Naive thymus-derived CD8-positive, alpha-beta T cell (primary cell): Measurements from ENCODE around the gene ZSCAN9. TPM values are rescaled to one million over a fixed set of nuclear protein-coding genes. Genes with fewer than 3 reads are reported as not detected.
A peak's percentile ranks its signal among the peaks of the same experiment; 100 is the strongest.

Experiments
- ATAC-seq, 2 donors: fragments of 150-1000 bp; cut with Tn5 transposase in 1 of 2; sonication (Bioruptor Pico), chemical (Tn5 transposase) in 1 of 2; 1 replicate in 1 of 2; 2 replicates in 1 of 2; pipeline ENCODE4 v1.10.0; 2021; ENCODE audit warnings: mild to moderate bottlenecking in 2 of 2, moderate library complexity in 2 of 2
- POLR2A ChIA-PET: fragments of 350-600 bp; sonication (Branson Sonifier 250); formaldehyde crosslinking; loops from one replicate; lab custom pipeline; 2021; ENCODE audit warnings: antibody characterized with exemption; lab: Charles Lee
- DNase-seq, 10 donors: peaks; one replicate each; pipeline versions ENCODE4 v3.0.0 to v3.0.0-alpha.2; 2020 to 2022
- H3K27ac Mint-ChIP-seq, 10 donors: one replicate each; pipeline ENCODE4 v1.8.0; 2020 to 2022; ENCODE audit warnings: mild to moderate bottlenecking in 10 of 10, mixed read lengths in 10 of 10, moderate library complexity in 4 of 10, inconsistent platforms in 1 of 10
- H3K27me3 Mint-ChIP-seq, 5 donors: one replicate each; pipeline ENCODE4 v1.8.0; 2021 to 2022; ENCODE audit warnings: mixed read lengths in 5 of 5
- H3K36me3 Mint-ChIP-seq, 3 donors: one replicate each; pipeline ENCODE4 v1.8.0; 2020 to 2022; ENCODE audit warnings: mixed read lengths in 3 of 3, mild to moderate bottlenecking in 2 of 3, inconsistent platforms in 1 of 3
- H3K4me1 Mint-ChIP-seq, 4 donors: one replicate each; pipeline ENCODE4 v1.8.0; 2021 to 2022; ENCODE audit warnings: mixed read lengths in 4 of 4
- H3K4me3 Mint-ChIP-seq, 10 donors: one replicate each; pipeline ENCODE4 v1.8.0; 2020 to 2022; ENCODE audit warnings: mild to moderate bottlenecking in 10 of 10, mixed read lengths in 10 of 10, moderate library complexity in 6 of 10, inconsistent platforms in 1 of 10
- H3K9me3 Mint-ChIP-seq, 9 donors: one replicate each; pipeline ENCODE4 v1.8.0; 2020 to 2022; ENCODE audit warnings: mixed read lengths in 9 of 9, mild to moderate bottlenecking in 3 of 9, inconsistent platforms in 1 of 9, moderate library complexity in 1 of 9
- polyA plus RNA-seq, 3 donors: library from polyadenylated mRNA; unstranded; fragments of 300-500 nt; fragmentation: Illumina TruSeq; gene quantifications; one replicate each; pipeline ENCODE4 v1.2.3, GENCODE V29; 2021
- total RNA-seq, 8 experiments: library from RNA in 2 of 8; stranded (reverse) in 2 of 8; gene quantifications; one replicate each; pipeline ENCODE4 v1.2.3 and lab custom pipeline; 2021 to 2026

The ZSCAN9 gene
- total and polyA plus RNA-seq, 5 experiments from 2014 or later = 0.86 to 4.8 (median 2.6) TPM

GRCh38 chr6:28226460-28226859 lies 1.4 kb downstream of the ZSCAN9 start:
- ATAC-seq (no peak), DNase-seq (no peak)
- peaks cover 0 to 7% (median 0%) of the 10 kb centered on the region in 9 donors for H3K9me3 Mint-ChIP-seq
- POLR2A ChIA-PET = interaction anchor here (0.7 to 1.0 kb wide), 2 partner anchors 58 to 86 kb away, joined by 3 read pairs; no protein-coding TSS in a partner anchor
- peaks cover 4 to 18% (median 15%) of the 10 kb centered on the region in 4 donors for H3K4me1 Mint-ChIP-seq
- peak overlapping the region in 1 of 10 donors; percentile 23 for H3K4me3 Mint-ChIP-seq
- peaks cover 27 to 39% (median 28%) of the 10 kb centered on the region in 5 donors for H3K27me3 Mint-ChIP-seq
- H3K27ac Mint-ChIP-seq = no peak overlapping the region
- peaks cover 4 to 13% (median 11%) of the 10 kb centered on the region in 3 donors for H3K36me3 Mint-ChIP-seq

DNA sequence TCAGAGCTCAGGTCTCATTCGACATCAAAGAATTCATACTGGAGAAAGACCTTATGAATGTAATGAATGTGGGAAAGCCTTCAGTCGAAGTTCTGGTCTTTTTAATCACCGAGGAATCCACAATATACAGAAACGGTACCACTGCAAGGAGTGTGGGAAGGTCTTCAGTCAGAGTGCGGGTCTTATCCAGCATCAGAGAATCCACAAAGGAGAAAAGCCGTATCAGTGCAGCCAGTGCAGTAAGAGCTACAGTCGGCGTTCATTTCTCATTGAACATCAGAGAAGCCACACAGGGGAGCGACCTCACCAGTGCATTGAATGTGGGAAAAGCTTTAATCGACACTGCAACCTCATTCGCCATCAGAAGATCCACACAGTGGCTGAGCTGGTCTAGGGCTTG lies 7.7 kb downstream of the ZSCAN9 start:
- Mint-ChIP-seq H3K36me3 (peaks cover 0 to 29% (median 4%) of the 10 kb centered on the region in 3 donors), H3K27me3 (peaks cover 3 to 13% (median 6%) of the 10 kb centered on the region in 5 donors), H3K4me1 (no peaks in the 10 kb centered on the region), H3K9me3 (peaks cover 0 to 2% (median 0%) of the 10 kb centered on the region in 9 donors), H3K4me3 (no peak overlapping the region), H3K27ac (no peak overlapping the region)
- DNase-seq (no peak), ATAC-seq (no peak)
- POLR2A ChIA-PET = no interaction called here

DNA sequence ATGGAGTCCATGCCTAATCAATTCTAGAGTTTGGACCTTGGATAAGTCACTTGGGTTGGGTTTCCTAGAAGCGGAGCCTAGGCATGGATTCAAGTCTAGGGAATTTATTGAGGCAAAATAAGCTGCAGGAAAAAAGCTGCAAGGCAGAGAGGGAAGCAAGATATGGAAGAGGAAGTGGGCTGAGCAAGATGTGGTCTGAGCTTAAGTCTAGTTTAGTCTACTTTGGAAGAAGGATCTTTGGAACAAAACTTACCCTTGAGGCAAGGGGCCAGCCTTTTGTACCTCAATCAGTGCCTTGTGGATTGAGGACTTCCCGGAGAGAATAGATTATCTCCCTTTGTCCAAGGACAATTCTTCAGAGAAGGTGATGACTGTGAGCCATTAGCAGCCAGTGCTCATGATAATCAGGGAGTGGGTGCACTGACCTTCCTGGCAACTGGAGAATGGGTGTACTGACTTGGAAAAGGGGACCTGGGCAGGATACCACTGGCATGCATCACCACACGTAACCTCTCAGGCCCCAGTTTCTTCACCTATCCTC lies 10.9 kb downstream of the ZSCAN9 start:
- peaks cover 2 to 13% (median 6%) of the 10 kb centered on the region in 5 donors for H3K27me3 Mint-ChIP-seq
- DNase-seq = no peak
- POLR2A ChIA-PET = no interaction called here
- no peak for ATAC-seq
- peak overlapping the region in 1 of 10 donors; percentile 74 for H3K27ac Mint-ChIP-seq
- H3K4me1 Mint-ChIP-seq = no peaks in the 10 kb centered on the region
- H3K9me3 Mint-ChIP-seq = peaks cover 0 to 2% (median 0%) of the 10 kb centered on the region in 9 donors
- no peak overlapping the region for H3K4me3 Mint-ChIP-seq
- peaks cover 0 to 25% (median 0%) of the 10 kb centered on the region in 3 donors for H3K36me3 Mint-ChIP-seq

DNA sequence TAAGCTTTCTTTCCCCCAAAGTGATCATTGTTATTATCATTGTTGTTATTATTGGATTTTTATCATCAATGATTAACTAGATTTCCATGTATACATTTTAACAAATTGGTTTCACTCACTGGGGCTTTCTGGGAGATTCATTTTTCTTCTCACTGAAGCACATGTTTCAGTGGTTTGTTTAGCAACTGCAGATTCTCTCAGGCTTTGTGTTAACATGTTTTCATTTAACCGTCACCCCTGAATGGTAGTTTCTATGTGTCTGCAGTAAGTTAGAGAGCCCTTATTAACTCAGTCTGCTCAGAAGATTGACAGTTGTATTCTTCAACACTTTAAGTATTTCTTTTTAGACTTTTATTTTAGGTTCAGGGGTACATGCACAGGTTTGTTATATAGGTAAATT lies 14.6 kb downstream of the ZSCAN9 start:
- no peak for ATAC-seq
- no peaks in the 10 kb centered on the region for H3K9me3 Mint-ChIP-seq
- no peaks in the 10 kb centered on the region for H3K4me1 Mint-ChIP-seq
- H3K4me3 Mint-ChIP-seq = no peak overlapping the region
- no peak overlapping the region for H3K27ac Mint-ChIP-seq
- peaks cover 0 to 13% (median 6%) of the 10 kb centered on the region in 5 donors for H3K27me3 Mint-ChIP-seq
- no peak for DNase-seq
- POLR2A ChIA-PET = no interaction called here
- H3K36me3 Mint-ChIP-seq = peaks cover 5 to 15% (median 13%) of the 10 kb centered on the region in 3 donors

DNA sequence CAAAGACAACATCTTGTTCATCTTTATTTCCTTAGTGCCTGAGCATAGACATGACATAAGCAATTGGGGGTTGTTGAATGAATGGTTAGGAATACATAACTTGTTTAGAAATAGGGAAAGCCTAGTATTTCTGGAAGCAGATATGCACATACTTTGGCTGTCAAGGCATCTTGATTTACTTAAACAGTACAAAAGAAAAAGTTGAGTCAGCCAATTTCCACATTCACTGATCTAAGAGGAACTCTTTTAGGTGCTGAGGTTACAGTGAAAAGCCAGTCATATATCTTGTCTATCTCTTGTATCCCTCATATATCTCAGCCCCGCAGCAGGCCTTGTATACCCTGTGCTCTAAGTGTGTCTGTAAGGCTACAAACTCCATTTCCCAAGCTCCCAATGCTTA lies 15.4 kb downstream of the ZSCAN9 start:
- H3K4me1 Mint-ChIP-seq = peaks cover 0 to 2% (median 0%) of the 10 kb centered on the region in 4 donors
- peaks cover 5 to 23% (median 15%) of the 10 kb centered on the region in 3 donors for H3K36me3 Mint-ChIP-seq
- no peak overlapping the region for H3K27ac Mint-ChIP-seq
- DNase-seq = no peak
- peaks cover 0 to 11% (median 0%) of the 10 kb centered on the region in 5 donors for H3K27me3 Mint-ChIP-seq
- H3K9me3 Mint-ChIP-seq = no peaks in the 10 kb centered on the region
- no peak overlapping the region for H3K4me3 Mint-ChIP-seq
- no peak for ATAC-seq
- POLR2A ChIA-PET = no interaction called here

DNA sequence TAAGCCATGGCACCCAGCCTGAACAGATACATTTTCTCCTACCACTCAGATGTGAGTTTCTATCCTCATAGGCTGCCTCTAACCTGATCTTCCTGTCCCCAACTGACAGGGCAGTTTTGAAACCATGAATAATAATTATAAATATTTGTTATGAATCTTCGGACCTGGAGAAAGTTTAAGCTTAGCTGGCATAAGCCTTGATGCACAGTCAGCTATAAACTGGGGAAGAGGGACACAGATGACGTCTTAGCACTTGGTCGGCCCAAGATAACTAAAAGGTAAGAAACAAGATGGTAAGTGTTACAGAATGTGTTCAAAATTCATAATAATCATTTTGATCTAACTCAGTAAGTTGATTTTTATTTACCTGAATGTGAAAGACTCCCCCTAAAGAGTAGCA lies 18.9 kb downstream of the ZSCAN9 start:
- POLR2A ChIA-PET = no interaction called here
- no peak overlapping the region for H3K4me3 Mint-ChIP-seq
- DNase-seq (no peak), ATAC-seq (no peak)
- no peaks in the 10 kb centered on the region for H3K27me3 Mint-ChIP-seq
- no peak overlapping the region for H3K27ac Mint-ChIP-seq
- peaks cover 6 to 16% (median 12%) of the 10 kb centered on the region in 4 donors for H3K4me1 Mint-ChIP-seq
- H3K9me3 Mint-ChIP-seq = no peaks in the 10 kb centered on the region
- H3K36me3 Mint-ChIP-seq = peaks cover 5 to 58% (median 29%) of the 10 kb centered on the region in 3 donors

GRCh38 chr6:28245206-28245941 lies 20.3 kb downstream of the ZSCAN9 start:
- POLR2A ChIA-PET = no interaction called here
- H3K9me3 Mint-ChIP-seq = no peaks in the 10 kb centered on the region
- no peaks in the 10 kb centered on the region for H3K27me3 Mint-ChIP-seq
- H3K27ac Mint-ChIP-seq = no peak overlapping the region
- no peak for ATAC-seq
- DNase-seq = no peak
- H3K4me3 Mint-ChIP-seq = no peak overlapping the region
- H3K4me1 Mint-ChIP-seq = peaks cover 16 to 26% (median 21%) of the 10 kb centered on the region in 4 donors
- peaks cover 5 to 66% (median 31%) of the 10 kb centered on the region in 3 donors for H3K36me3 Mint-ChIP-seq

DNA sequence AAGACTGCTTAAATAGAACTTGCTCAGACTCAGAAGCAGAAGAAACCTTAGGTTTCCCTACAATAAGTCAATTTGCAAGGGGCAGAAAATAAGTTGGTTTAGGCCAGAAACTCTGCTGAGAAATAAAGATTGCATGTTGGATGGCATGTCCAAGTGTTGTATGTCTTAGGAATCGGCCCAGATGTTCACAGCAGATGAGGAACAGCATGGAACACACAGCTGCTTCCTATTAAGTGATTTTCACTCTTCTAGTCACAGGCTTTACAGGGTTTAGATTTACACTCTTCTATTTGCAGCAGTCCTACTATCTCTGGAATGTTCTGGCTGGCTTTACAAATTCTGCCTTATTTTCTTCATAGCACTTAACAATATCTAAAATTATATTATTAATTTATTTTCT lies 23.8 kb downstream of the ZSCAN9 start:
- H3K27me3 Mint-ChIP-seq = no peaks in the 10 kb centered on the region
- peaks cover 29 to 52% (median 47%) of the 10 kb centered on the region in 4 donors for H3K4me1 Mint-ChIP-seq
- DNase-seq (no peak), ATAC-seq (no peak)
- POLR2A ChIA-PET = no interaction called here
- H3K27ac Mint-ChIP-seq = no peak overlapping the region
- H3K9me3 Mint-ChIP-seq = peaks cover 0 to 10% (median 0%) of the 10 kb centered on the region in 9 donors
- H3K36me3 Mint-ChIP-seq = peaks cover 5 to 58% (median 29%) of the 10 kb centered on the region in 3 donors
- H3K4me3 Mint-ChIP-seq = no peak overlapping the region

GRCh38 chr6:28250747-28251146 lies 25.7 kb downstream of the ZSCAN9 start:
- Mint-ChIP-seq H3K4me3 (peak overlapping the region; percentile 55 to 98 (median 83)), H3K27me3 (no peaks in the 10 kb centered on the region), H3K4me1 (peaks cover 26 to 52% (median 47%) of the 10 kb centered on the region in 4 donors), H3K27ac (peak overlapping the region in 7 of 10 donors; percentile 3 to 84 (median 62)), H3K9me3 (peaks cover 0 to 10% (median 0%) of the 10 kb centered on the region in 9 donors), H3K36me3 (peaks cover 0 to 40% (median 13%) of the 10 kb centered on the region in 3 donors)
- POLR2A ChIA-PET = interaction anchor here (1.2 kb wide), 1 partner anchor 103 kb away, joined by 3 read pairs; no protein-coding TSS in a partner anchor
- ATAC-seq (no peak), DNase-seq (no peak)

DNA sequence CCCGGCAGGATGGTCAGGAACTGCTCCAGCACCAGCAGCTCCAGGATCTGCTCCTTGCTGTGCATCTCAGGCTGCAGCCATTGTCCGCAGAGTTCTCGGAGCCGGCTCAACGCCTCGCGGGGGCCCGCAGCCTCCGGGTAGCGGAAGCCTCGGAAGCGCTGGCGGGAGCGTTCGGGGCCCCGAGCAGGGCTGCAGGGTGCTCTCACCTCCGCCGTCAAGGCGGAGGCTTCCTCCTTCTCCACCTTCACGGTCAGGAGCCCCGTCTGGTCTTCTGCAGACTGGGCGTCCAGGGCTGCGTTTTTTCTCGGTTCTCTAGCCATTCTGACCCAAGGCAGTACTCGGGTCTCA lies 26.6 kb downstream of the ZSCAN9 start:
- Mint-ChIP-seq H3K9me3 (peaks cover 0 to 10% (median 0%) of the 10 kb centered on the region in 9 donors), H3K4me3 (peak overlapping the region; percentile 88 to 100 (median 98)), H3K36me3 (peaks cover 0 to 31% (median 10%) of the 10 kb centered on the region in 3 donors), H3K4me1 (peaks cover 20 to 52% (median 47%) of the 10 kb centered on the region in 4 donors), H3K27me3 (peaks cover 0 to 2% (median 0%) of the 10 kb centered on the region in 5 donors), H3K27ac (peak overlapping the region; percentile 91 to 98 (median 95))
- ATAC-seq (peak; percentile 75 to 76), DNase-seq (peak in 5 of 10 donors; percentile 4 to 65 (median 23))
- POLR2A ChIA-PET = interaction anchor here (1.0 to 3.8 kb wide), 8 partner anchors 14 to 147 kb away, joined by 3 to 75 read pairs (median 5); partner anchors contain the start of genes ZKSCAN3, ZKSCAN8 and ZSCAN26

GRCh38 chr6:28252009-28252975 lies 27.2 kb downstream of the ZSCAN9 start, which contains the start of gene ZKSCAN4:
Gene ZKSCAN4, minus strand, starts transcription at chr6:28252269. Its CDS starts 289 bp downstream, at chr6:28251980.
- POLR2A ChIA-PET = interaction anchor here (0.6 to 3.8 kb wide), 14 partner anchors 9 to 171 kb away, joined by 3 to 75 read pairs (median 4); partner anchors contain the start of genes ZKSCAN3, ZKSCAN8 and ZSCAN26
- Mint-ChIP-seq H3K36me3 (peaks cover 0 to 24% (median 10%) of the 10 kb centered on the region in 3 donors), H3K27ac (peak within 1 kb of the TSS; percentile 91 to 98 (median 95)), H3K27me3 (peaks cover 0 to 2% (median 0%) of the 10 kb centered on the region in 5 donors), H3K9me3 (peaks cover 0 to 10% (median 0%) of the 10 kb centered on the region in 9 donors), H3K4me1 (peaks cover 18 to 48% (median 46%) of the 10 kb centered on the region in 4 donors), H3K4me3 (peak within 1 kb of the TSS; percentile 88 to 100 (median 98))
- peak; percentile 83 to 93 for ATAC-seq
- DNase-seq = peak; percentile 55 to 91 (median 82)
